NCI-H82 treated with DMSO at 0.1 percent for 48 hours (cell line): ENCODE data around the gene GALNT14.

Source experiments
- DNase-seq: peaks from one replicate; lab custom pipeline; 2025; ENCODE audit not compliant: unreplicated experiment; lab: John Stamatoyannopoulos, UW

GALNT14 gene

DNA sequence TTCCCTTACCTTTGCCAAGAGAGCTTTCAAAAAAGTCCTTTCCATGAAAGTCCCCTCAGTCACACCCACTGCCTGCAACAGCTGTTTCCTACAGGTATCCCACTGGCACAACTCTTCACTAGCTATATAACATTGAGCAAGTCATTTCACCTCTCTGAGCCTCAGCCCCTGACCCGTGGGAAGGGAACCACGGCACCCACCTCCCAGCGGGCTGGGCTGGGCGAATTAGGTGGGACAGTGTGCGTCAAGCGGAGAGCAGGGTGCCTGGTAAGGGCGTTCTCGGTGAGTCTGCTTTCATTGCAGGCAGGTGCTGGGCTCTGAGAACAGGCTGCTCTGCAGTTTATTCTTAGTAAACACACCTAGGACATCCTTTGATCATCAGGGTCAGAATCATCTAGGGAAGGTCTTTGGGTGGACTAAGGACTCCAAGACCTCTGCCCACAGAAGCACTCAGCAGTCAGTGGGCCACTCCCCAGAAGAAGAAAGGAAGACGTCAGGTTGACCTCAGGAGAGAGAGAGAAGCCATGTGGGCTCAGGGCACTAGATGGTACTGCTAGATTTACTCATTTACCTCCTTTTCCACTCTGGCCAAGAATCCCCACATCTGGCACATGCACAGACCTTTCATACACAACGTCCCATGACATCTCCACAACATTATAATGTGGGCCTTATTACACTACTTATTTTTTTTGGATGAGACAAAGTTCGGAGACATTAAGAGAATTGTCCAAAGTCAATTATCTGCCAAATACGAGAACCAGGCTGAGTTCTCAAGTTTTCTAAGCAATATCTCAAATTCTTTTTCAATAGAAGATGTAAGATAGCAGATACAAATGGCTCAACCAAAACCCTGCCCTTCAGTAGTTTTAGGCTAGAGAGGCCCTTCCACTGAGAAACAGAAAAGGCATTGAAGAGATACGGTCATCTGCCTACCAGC is 79.9 kb downstream of the GALNT14 start:
- no peak for DNase-seq

DNA sequence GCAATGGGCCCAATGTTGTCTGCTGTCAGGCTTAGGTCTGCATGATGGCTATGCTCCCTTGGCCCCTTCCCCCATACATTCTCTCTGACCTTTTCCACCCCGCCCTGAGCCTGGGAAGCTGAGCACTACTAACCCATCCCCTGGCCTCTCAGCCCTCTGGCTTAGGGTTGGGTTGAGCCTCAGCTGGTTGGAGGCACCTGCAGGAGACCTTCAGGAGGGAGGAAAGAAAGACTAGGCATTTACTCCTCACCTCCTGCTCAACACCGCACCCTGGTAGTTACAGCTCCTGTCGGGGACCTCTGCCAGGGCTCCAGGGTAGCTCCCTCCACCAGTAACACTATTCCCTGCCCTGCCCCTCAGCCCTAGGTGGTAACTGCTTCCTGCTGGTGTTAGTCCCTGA is 80.5 kb downstream of the GALNT14 start:
- DNase-seq, result no peak

DNA sequence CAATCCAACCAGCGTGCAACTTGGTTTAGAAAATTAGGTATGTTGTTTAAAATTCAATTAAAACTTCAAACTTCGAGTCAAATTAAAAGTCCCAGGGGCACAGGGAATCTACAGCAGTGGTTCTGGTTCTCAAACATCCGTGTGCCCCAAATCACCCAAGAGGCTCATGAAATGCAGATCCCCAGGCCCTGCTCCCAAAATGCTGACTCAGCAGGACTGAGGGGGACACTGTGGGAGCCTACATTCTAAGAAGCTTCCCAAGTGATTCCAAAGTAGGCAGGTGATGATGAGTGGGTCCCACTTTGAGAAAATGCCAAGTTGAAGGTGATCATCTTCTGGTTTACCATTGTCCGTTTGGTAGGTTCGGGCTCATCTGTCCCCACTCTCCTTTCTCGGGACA is 82.3 kb downstream of the GALNT14 start:
- no peak for DNase-seq

DNA sequence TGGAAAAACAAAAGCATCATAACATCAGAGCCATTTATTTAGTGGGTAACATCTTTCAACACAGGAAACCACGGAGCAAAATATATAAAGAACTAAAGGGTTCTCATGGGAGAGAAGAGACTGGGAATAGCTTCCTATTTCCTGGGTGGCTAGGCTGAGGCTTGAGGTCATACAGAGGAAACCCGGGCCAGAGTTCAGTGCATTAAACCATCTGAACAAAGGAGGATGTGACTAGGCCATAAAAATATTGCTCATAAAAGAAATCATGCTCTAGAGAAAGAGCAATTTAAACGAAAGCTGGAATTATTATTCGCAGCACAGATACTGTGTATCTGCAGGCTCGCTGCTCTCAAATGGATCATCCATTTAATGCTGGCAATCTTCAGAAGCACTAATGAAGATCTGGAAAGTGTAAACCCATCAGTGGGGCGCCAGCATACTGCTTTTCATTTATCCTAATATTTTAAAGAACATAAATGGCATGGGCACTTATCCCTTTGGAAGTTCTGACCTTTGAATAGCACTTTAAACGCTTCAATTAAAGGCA is 83.3 kb downstream of the GALNT14 start:
- DNase-seq, result no peak

- DNase-seq, result no peak
Measured at GRCh38 chr2:31053929-31054782, 84.1 kb downstream of the GALNT14 start.

DNA sequence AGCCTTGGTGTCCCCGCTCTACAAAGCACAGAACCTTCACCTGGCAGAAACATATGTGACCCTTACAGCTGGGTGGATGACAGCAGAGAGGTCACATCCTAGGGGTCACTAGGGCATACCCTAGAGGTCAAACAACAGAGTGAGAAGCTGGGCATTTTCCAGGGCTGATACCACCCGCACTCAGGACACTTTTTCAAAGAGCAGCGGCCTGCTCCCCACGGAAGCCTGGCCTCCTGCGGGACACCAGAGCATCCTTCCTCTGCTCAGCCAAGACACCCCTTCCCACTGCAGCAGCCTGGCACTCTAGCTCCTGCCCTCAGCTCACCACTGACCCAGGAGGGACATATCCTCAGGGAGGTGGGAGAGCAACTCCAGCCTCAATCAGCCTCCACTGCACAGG is 86.0 kb downstream of the GALNT14 start:
- DNase-seq, result no peak

DNA sequence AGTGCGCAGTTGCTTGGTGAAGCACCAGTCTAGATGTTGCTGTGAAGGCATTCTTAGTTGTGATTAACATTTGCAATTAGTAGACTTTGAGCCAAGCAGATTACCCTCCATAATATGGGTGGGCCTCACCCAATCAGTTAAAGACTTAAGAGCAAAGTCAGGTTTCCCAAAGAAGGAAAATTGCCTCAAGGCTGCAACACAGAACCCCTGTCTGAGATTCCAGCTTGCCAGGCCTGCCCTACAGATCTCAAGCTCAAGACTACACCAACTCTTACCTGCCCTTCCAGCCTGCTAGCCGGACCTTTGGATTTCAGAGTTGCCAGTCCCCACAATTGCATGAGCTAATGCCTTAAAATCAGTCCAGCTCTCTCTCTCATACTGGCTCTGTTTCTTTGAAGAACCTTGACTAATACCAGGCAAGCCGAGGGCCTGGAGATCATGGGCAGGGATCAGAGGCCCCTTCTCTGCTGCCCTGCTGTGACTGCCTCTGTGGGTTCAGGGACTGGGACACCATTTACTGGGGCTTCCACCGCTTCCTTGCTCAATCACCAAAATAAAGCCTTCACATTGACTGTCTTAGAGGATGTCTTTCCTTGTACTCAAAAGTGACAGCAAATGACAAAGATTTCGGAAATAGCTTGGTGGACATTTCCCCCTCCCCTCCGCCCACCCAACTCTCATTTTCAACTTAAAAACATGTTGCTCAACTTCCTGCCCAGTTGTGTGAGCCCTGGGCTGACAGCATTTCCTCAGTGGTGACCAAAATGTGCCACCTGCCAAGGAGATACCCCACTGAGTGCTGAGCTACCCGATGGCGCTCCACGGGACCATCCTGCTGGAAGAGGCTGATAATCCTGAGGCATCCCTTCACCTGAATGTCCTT is 86.7 kb downstream of the GALNT14 start:
- no peak for DNase-seq

DNA sequence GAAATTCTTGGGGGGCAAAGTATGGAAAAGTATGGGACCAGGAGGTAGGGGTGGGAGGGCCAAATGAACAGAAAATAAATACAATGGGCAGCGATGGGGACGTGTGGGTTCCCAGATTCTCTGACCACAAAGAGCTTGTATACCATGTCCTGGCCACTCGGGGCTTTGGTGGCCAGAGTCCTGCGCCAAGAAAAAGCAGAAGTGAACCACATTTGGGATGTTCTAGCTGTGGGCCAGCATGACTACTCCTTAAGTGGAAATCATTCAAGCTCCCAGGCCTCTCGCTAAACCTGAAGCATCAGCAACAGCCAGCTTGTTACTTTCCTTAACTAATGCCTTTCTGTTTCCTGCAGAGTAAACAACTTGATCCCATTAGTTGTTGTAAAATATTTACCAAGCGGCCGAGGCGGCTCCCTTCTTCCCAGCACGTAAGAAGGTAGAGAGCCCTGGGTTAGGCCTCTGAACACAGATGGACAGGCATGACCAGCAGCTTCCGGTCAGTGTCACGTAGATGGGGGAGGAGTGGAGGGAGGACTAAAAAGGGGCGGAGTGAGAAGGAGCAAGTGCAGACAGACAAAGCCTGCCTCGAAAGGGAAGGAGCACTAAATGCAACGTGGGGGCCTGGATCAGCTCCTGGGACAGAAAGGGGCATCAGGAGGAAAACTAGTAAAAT is 88.2 kb downstream of the GALNT14 start:
- DNase-seq, result no peak

GRCh38 chr2:31049264-31049663 is 89.0 kb downstream of the GALNT14 start:
- DNase-seq, result no peak

DNA sequence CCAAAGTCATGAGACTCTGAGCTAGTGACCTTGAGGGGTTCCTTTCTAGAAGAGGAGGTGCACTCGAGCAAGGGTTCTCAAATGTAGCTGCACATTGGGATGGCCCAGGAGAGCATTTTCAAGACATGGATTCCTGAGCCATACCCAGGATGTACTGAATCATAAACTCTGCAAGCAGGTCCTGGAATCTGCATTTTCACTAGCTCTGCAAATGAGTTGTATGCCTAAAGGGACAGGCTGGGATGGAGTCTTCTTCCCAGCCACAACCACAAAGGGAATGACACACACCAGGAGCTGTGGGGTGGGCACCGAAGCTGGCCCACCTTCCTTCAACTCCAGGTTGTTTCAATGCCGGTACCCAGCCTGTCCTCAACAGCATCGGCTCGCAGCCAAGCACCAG is 90.6 kb downstream of the GALNT14 start:
- DNase-seq, result no peak

DNA sequence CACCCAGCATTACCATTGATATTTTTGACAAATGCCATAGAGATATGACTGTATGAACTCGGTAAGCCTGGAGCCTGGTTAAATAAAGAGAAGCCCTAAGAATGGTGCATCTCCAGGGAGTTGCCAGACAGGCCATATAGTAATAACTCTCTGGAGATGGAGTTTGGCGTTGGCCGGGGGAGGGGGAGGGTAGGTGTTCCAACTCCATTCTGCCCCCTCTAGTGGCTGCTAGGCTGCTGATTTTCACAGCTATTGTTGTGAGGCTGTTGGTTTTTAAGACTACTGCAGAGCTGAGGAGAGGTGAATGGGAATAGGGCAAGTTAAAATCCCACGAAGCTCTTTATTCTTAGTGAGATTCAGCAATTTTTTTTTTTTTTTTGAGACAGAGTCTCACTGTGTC is 99.9 kb downstream of the GALNT14 start:
- DNase-seq, result no peak

GRCh38 chr2:31037058-31037457 is 101.2 kb downstream of the GALNT14 start:
- no peak for DNase-seq

GRCh38 chr2:31033032-31033431 is 105.2 kb downstream of the GALNT14 start:
- DNase-seq, result no peak

DNA sequence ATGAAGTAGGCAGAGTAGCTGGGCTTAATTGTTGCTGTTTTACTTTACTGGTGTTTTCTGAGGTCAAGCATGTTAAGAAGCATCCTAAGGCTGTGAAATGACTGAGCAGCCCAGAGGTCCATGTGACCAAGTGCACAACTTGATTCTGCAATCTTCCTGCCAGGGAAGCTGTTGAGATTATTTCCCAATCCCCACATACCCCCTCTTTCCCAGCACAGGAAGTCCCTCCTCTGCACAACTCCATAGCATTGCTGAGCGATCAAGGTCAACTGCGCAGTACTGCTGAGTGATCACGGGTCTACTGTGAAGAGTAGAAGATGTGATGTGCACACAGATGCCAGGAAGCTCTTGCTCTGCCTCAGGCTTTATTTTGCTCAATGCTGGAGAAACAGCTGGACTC is 105.8 kb downstream of the GALNT14 start:
- no peak for DNase-seq

DNA sequence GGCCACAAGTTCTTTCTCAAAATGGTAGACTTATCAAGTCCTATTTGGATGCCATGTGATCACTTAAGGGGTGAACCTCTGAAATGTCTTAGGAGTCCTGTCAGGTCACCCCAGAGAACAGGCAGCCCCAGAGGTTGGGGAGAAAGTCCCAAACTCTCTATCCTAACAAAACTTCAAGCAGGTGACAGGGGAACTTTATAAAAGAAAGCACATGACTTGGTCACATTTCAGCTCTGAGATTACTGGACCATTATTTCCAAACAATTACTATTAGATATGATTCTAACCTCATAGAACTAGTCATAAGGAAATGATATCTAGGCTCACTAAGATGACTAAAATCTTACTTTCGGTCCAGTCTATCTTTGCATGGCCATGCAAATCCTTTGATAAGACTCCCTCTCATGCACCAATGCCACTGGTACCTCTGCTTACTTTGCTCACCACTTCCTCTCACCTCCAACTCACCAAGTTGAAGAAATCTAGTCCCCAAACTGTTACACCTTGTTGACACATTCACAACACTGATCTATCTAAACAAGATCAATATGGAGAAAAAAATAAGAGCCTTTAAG is 107.0 kb downstream of the GALNT14 start:
- no peak for DNase-seq

DNA sequence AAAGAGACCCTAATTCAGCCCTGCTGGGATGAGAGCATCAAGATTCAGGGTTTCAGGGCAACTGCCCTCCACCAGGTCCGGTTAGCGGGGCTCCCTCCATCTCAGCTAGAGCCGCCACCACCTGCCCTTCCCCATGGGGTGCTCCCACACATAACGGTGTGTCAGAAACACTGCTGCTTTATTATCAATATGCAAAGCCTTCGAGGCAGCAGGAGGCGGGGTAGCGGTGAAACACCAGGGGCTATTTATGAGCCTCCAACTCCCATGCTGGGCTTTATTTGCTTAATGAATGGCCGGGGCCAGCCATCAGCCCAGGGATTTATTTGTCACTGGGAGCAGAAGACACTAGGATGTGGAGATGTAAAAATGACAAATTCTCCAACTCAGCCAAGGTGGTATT is 109.8 kb downstream of the GALNT14 start:
- no peak for DNase-seq

DNA sequence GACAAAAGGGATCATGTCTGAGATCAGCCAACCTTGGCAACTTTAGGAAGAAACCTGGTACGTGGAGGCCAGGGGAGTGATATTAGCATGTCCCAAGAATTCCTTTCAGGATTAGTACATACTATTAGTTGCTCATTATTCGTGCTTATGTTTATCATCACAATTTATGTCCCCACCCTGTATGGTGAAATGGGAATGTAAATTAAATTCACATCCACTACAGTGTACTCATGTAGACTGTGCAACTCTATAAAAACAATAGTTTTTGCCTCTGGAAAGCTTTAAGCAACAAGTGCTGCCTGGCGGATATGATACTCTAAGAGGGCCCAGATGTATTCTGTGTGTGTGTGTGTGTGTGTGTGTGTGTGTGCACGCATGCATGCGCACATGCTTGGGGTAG is 110.7 kb downstream of the GALNT14 start:
- no peak for DNase-seq

DNA sequence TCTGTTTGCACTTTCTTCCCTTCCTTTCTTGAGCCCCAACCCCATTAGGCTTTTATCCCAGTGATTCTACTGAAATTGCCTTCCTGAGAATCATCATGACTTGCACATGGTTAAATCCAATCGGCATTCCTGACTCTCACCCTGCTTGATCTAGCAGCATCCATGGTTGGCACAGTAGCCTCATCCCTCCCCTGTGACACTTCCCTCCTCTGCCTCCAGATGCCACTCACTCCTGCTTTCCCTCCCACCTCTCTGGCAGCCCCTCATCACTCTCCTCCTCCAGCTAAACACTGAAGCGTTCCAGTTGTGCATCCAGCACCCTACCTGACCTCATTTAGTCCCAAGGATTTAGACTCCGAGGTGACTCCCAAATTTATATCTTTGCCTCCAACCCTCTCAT is 114.7 kb downstream of the GALNT14 start:
- DNase-seq, result no peak

- DNase-seq, result no peak
Measured at GRCh38 chr2:31020713-31021112, 117.5 kb downstream of the GALNT14 start.

DNA sequence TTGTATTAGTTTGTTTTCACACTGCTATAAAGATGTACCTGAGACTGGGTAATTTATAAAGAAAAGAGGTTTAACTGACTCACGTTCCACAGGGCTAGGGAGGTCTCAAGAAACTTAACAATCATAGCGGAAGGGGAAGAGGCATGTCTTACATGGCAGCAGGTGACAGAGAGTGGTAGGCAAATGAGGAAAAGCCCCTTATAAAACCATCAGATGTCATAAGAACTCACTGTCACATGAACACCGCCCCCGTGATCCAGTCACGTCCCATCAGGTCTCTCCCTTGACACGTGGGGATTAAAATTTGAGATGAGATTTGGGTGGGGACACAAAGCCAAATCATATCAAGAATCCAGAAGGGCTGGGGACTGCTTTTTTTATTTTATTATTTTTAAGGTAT is 120.0 kb downstream of the GALNT14 start:
- DNase-seq, result no peak
